ENCODE data around the gene CMTM6.
"Not testable (repeated sequence)": the region's sequence is repeated elsewhere in the genome, so short reads cannot be mapped to it uniquely, and the experiment has no call there.

The CMTM6 gene, protein sequence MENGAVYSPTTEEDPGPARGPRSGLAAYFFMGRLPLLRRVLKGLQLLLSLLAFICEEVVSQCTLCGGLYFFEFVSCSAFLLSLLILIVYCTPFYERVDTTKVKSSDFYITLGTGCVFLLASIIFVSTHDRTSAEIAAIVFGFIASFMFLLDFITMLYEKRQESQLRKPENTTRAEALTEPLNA

DNA sequence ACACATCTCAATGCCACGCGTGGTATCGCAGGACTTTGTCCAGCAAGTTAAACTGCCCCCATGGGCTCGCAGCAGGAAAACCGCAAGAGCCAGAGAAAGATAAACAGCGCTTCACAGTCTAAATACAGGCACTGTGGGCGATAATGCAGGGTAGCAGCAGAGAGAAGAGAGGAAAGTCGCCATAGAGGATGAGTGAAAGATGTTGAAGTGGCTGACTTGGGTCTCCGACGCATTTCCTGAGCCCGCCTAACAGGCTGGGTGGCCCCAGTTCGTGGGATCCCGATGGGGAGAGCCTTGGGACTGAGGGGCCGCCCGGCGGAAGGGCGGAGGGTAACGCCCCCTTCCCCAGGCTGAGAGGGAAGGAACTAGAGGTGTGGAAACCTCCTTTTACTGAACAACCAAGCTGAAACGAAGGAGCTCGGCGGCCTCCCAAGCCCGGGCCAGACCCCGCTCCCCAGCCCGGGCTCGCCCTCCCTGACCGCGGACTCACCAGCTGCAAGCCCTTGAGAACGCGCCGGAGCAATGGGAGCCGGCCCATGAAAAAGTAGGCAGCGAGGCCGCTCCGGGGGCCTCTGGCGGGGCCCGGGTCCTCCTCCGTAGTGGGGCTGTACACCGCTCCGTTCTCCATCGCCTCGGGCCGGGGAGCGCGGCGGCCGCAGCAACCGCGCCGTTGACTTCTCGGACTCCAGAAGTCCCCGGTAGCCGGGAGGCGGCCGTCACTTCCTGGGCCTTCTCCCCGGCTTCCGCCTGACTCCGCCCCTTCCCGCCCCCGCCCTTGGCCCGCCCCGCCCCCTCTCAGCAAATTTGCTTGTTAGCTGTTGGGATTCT lies at the start of gene CMTM6:
TSS of gene CMTM6 (minus strand) at position 735 of the 828 bp plus-strand sequence. CDS start at position 628, 107 bp downstream.
- FAIRE-seq (no peak), DNase-seq (ENCODE audit: low spot score) (peak; percentile 96)

DNA sequence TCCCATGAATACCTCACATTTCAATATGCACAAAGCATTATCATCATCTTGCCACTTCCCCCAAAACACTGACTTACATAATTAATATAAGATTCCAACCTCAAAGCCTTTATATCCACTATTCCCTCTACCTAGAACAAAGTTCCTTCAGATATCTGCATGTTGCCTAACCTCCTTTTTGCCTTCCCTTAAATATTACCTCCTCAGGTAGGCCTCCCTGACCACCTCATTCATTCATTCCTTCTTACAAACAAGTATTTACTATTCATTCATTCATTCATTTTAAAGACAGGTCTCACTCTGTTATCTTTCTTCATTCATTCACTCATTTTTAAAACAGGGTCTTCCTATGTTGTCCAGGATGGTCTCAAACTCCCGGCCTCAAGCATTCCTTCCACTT lies 49.4 kb upstream of the CMTM6 start:
- DNase-seq (ENCODE audit: low spot score) (no peak), FAIRE-seq (no peak)

DNA sequence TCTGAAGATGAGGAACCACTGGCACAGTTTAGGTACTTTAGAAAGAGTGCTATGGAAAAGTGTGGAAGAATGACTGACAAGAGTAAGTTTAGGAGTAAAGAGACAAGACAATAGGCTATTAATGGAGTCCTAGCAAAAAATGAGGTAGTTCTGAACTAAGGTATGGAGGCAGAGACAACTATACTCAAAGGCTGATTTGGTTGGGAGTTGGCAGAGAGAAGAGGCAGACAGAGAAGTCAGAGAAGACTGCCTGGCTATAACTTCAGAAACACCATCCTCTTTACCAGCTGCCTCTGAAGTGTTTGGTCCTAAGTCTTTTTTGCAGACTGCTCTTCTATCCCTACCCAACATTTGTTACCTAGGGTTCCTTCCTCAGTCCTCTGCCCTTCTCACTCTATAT lies 48.8 kb upstream of the CMTM6 start:
- DNase-seq (ENCODE audit: low spot score) (no peak), FAIRE-seq (no peak)

DNA sequence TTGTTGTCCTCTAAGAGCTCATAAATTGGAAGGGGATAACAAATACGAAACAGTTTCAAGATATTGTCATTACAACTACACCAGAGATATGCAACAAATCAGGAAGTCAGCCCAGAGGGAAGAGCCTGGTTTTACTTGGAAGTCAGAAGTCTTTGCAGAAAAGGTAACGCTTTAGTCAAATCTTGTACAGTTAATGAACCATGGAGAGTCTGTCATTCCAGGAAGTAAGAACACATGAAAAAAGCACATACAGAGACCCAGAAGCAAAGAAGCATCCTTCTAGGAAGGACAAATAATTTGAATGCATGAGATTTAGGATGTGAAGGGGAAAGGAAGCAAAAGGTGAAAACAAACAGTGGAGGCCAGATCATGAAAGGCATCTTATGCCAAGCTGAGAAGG lies 48.4 kb upstream of the CMTM6 start:
- FAIRE-seq = no peak

DNA sequence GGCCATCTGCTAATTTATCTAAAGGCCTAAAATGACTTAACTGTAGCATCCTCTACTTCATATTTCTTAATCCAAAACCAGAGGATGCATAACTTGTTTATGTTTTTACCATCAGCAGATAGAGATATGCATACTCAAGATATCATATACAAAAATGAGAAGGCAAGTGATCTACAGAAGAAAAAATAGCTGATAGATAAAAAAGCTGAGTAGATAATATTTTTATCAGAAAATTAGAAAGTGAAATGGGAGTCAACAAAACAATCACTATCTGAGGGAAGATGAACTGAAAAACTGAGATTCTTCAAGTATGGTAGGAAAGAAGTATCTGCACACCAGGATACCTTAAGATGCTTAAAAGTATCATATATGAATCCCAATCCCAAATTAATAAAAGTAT lies 42.7 kb upstream of the CMTM6 start:
- DNase-seq (ENCODE audit: low spot score) = no peak
- FAIRE-seq = no peak

More for the DNA sequence above, 48.4 kb upstream of the CMTM6 start:
- DNase-seq (ENCODE audit: low spot score) = no peak

DNA sequence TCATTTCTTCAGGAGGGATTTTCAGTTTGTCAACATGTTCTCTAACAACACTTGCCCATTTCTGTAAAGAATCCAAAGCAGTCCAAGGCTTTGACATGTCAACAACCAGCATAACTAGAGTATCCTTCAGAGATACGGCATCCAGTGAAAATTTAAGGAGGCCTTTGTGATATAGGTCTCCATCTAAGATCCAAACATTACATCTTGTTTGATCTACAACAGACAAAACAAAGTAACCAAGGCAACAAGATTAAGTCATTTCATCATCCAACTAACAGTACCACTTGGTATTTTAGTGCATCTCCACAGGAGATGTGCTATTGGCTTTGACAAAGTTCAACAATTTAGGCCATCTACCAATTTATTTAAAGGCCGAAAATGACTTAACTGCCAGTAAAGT lies 42.2 kb upstream of the CMTM6 start:
- FAIRE-seq = no peak
- no peak for DNase-seq (ENCODE audit: low spot score)

DNA sequence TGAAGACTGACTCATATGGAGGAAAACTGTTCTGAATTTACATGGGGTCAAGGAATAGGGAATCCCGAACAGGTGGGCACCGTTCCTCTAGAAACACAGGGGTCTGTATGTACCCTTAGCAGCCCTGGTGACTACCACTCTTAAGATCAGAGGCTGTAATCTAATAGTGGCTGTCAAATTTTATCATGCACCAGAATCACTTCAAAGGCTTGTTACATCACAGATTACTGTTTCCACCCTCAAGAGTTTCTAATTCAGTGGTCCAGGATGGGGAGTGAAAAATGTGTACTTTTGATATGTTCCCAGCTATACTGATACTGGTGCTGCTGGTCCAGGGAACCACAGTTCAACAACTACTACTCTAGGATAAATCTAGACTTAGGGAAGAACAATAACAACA lies 40.2 kb upstream of the CMTM6 start:
- no peak for FAIRE-seq
- peak; percentile 4 for DNase-seq (ENCODE audit: low spot score)

DNA sequence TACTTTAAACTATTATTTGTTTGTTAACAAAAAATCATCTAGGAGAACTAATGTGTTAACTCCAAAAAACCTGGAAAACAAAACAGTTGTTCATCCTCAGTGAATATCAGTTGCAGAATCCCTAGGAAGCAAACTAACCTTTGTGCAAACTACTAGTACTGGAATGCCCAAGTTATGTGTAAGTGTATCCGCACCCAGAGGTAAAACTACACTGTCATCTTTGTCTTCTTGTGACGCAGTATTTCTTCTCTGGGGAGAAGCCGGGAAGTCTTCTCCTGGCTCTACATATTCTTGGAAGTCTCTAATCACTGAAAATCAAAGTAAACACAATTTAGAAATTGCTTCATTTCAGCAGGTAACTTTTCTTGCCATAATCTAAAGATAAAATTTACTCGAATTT lies 38.2 kb upstream of the CMTM6 start:
- FAIRE-seq = no peak
- DNase-seq (ENCODE audit: low spot score) = no peak

DNA sequence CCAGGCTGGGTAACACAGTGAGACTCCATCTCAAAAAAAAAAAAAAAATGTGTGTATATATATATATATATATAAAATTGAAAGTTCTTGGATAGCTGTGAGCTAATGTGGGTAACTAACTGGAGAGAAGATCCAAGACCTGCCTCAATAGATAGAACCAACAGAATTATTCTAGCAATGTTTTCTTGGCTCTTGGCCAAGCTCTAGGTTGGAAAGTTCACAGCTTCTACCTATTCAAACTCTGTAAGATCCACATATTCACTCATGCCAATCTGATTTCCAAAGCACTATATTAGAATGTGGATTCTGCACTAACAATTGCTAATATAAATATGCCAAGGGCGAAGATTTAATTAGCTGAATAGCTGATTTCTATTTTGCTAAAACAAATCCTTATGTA lies 29.8 kb upstream of the CMTM6 start:
- DNase-seq (ENCODE audit: low spot score) = no peak
- FAIRE-seq = no peak

DNA sequence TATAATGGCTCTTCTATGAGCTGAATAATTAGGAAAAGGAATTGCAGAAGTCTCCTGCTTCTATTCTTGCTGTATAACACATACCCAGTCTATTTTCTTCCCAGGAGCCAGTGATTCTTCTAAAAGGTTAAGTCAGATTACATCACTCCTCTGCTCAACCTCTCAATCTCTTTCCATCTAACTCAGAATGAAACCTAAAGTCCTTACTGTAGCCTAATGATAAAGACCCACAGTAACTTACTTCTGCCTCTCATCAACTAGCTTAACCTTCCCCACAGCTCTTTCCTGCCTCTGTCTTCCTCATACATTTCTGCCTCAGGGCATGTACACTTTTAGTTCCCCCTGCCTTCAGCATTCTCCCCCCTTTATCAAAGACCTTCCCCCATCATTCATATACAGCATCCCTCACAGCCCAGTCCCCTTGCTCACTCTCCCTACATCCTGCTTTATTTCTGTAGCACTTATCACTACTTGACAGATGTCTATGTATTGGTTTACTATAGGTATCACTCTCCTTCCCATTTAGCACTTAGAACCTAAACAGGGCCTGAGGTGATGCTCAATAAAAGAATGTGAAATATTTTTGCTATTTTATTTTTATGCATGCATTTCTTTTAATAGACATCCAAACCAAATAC lies 28.5 kb upstream of the CMTM6 start:
- DNase-seq (ENCODE audit: low spot score) (no peak), FAIRE-seq (no peak)

DNA sequence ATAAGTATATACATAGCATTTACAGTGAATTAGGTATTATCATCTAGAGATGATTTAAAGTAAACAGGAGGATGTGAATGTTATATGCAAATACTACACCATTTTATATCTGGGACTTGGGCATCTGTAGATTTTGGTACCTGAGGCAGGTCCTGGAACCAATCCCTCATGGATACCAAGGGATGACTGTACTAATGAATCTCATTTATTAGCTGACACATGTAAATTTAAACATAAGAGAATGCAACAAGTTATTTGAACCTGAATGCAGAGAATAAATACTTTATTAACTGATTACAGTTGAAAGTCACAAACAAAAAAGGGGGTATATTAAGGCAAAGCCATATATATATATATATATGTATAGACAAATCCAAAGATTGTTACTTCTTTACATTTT lies 23.1 kb upstream of the CMTM6 start:
- FAIRE-seq (no peak), DNase-seq (ENCODE audit: low spot score) (no peak)

DNA sequence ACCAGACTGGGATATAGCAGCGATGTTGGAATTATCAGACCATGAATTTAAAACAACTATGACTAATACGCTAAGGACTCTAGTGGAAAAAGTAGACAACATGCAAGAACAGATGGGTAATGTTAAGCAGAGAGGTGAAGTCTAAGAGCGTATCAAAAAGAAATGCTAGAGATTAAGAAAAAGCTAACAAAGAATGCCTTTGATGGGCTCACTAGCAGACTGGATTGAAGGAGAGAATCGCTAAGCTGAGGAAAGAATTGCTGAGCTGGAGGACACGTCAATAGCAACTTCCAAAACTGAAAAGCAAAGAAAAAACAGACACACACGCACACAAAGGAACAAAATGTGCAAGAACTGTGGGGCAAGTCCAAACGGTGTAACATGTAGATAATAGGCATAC lies 20.0 kb upstream of the CMTM6 start:
- FAIRE-seq (no peak), DNase-seq (ENCODE audit: low spot score) (no peak)

DNA sequence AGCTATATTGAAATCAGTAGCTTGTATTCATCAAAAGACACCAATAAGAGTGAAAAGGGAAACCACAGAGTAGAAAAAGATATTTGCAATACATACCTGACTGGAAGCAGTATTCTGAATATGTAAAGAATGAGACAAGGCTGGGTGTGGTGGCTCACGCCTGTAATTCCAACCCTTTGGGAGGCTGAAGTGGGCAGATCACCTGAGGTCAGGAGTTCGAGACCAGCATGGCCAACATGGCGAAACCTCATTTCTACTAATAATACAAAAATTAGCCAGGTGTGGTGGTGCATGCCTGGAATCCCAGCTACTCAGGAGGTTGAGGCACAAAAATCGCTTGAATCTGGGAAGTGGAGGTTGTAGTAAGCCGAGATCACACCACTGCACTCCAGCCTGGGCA lies 16.3 kb upstream of the CMTM6 start:
- DNase-seq (ENCODE audit: low spot score); FAIRE-seq: not testable (repeated sequence)

DNA sequence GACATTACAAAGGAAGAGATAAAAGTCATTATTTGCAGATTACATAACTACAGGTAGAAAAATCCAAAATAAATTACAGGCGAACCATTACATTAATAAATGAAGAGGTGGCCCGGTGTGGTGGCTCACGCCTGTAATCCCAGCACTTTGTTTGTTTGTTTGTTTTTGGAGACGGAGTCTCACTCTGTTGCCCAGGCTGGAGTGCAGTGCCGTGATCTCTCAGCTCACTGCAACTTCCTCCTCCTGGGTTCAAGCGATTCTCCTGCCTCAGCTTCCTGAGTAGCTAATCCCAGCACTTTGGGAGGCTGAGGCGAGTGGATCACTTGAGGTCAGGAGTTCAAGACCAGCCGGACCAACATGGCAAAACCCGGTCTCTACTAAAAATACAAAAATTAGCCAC lies 14.1 kb upstream of the CMTM6 start:
- not testable (repeated sequence) for FAIRE-seq

DNA sequence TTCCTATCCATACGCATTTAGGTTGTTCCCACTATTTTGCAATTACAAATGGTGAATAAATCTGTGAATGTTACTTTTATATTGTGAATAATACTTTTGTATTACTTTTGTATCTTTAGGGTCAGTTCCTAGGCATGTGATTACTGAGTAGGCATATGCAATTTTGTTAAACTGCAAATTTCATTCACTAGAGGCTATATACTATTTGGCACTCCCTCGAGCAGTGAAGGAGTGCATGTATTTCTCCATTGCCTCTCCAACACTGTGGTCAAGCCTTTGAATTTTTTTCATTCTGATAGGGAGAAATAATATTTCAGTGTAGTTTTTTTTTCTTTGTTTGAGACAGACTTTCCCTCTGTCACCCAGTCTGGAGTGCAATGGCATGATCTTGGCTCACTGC lies 8.4 kb upstream of the CMTM6 start:
- no peak for FAIRE-seq

More for the DNA sequence above, 14.1 kb upstream of the CMTM6 start:
- DNase-seq (ENCODE audit: low spot score) = not testable (repeated sequence)

DNA sequence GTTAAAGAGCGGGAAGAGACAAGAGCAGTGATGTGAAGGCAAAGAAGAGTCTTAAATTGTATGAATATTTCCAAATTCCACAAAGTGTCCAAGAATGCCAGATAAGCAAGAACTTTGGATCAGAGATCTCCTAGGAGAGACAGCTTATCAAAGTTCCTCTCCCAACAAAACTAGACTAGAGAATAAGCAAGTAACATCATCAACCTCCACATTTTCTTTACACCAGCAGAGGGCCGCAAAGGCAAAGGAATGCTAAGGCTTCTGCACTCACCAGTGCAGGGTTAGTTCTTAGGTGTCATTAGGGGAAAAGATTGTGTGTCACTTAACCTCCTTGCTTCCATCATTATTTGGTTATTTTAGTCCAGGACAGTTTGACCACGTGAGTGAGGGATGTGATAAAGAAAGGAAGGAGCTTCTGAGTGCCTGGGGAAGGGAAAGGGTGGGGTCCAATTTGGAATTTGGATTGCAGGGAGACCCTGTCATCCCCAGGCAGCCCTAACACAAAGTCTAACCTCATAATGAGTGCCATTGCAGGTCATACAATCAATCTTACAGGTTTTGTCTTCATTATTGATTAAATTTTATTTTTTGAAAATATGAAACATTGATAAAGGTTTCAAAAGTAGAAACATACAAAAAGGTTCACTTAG lies 7.5 kb upstream of the CMTM6 start:
- FAIRE-seq = no peak
- DNase-seq (ENCODE audit: low spot score) = peak; percentile 64

More for the DNA sequence above, 8.4 kb upstream of the CMTM6 start:
- no peak for DNase-seq (ENCODE audit: low spot score)

DNA sequence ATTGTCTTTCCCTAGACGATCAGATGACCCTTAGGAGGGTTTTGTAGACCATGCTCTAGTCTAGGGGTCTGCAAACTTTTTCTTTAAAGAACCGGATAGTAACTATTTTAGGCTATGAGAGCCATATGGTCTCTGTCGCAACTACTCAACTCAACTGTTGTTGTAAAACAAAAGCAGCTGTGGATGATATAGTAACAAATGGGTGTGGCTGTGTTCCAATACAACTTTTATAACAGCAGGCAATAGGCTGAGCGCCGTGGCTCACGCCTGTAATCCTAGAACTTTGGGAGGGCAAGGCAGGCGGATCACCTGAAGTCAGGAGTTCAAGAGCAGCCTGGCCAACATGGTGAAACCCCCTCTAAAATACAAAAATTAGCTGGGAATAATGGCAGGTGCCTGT lies 6.1 kb upstream of the CMTM6 start:
- DNase-seq (ENCODE audit: low spot score) (no peak), FAIRE-seq (no peak)

DNA sequence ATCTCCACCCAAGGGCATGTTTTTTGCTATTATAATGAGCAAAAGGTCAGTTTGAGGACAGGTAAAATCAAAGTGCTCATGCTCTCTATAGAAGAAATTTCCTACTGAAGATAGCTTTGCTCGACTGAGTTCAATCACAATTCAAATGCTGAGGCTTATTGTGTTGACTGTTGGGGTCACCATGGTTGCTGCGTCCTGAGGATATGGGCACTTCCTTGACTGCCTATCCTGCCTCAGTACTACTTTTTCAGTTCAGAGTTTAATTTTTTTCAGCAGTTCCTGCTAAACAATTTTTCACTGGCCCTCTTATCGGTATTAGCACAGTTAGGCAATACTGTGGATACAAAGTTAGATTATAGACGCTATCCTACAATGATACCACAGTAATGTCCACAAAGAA lies 3.8 kb upstream of the CMTM6 start:
- no peak for FAIRE-seq
- DNase-seq (ENCODE audit: low spot score) = no peak

DNA sequence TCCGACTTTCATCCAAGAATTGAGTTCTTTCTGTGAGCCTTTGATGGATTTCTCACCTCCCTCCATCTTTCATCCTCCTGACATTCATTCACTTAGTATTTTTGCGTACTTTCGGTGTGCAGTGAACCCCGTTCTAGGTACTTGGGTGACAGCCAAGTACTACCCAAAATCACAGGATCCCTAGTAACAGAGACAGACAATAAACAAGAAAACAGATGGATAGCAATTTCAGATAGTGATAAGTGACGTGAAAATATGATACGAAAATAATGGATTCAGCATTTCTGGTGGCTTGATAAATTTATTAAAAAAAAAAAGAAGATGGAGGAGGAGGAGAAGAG lies 264 bp upstream of the CMTM6 start:
- FAIRE-seq = no peak

DNA sequence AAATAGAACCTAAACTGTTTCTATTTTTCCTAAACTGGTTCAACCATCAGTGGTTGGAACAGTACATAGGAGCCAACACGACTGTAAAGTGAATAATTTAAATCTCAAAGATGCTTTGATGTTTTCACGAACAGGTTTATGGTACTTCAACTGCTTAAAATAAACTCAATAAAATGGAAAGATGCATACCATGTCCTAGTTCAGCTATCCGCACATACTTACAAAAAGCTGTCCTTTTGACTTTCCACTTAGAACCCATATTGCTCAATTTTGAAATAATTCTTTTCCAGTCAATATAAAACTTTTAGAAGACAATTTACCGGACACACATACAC lies 902 bp downstream of the CMTM6 start:
- FAIRE-seq (no peak), DNase-seq (ENCODE audit: low spot score) (no peak)

More for the DNA sequence above, 264 bp upstream of the CMTM6 start:
- DNase-seq (ENCODE audit: low spot score) = no peak

DNA sequence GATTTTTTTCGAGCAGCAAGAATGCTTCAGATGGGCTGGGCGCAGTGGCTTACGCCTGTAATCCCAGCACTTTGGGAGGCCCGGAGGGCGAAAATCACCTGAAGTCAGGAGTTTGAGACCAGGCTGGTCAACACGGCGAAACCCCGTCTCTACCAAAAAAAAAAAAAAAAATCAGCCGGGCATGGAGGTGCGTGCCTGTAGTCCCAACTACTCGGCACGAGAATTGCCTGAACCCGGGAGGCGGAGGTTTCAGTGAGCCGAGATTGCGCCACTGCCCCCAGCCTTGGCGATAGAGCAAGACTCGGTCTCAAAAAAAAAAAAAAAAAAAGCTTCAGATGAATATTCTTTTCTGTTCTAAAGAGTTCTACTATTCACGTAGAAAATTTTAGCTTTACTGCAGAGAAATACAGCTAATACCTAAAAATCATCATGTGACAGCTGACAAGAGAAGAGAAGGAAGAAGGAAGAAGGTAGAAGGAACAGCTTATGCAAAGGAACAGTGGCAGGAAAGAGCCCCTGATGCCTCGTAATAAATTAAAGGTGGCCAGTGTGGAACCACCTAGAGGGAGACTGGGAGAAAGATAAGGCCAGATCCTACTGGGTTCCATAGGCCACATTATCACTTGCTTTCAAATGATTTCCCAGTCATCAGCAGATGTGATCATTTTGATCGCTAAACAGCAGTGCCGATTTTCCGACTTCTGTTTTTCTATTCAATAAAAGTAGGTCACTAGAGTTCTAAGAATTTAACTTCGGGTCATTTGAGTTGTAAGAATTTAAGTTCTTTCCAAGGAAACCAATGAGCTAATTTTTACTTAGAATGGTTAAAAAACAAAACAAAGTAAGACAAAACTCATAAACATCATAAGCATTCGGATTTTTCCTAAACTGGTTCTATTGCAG lies 1.5 kb downstream of the CMTM6 start:
- FAIRE-seq (no peak), DNase-seq (ENCODE audit: low spot score) (peak; percentile 16)
